ENCODE measurements around the gene TMEM163.

DNA sequence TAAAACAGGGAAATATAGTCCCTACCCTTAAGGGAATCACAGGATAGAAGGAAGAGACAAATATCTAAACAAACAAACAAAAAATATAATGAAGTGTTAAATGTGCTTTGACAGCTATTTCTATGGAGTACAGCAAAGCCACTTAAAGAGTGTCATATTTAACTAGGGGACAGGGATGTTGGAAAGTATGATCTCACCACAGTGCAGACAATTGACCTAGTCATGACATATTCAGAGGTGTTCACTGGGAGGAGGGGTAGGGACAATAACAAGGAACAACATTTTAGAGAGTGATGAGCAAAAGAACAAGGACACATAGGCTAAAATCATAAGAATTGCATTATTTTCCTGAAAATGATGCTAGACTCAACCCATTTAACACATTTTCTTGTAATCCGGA lies 107.5 kb downstream of the TMEM163 start:
- TF ChIP-seq, protein P1, sequence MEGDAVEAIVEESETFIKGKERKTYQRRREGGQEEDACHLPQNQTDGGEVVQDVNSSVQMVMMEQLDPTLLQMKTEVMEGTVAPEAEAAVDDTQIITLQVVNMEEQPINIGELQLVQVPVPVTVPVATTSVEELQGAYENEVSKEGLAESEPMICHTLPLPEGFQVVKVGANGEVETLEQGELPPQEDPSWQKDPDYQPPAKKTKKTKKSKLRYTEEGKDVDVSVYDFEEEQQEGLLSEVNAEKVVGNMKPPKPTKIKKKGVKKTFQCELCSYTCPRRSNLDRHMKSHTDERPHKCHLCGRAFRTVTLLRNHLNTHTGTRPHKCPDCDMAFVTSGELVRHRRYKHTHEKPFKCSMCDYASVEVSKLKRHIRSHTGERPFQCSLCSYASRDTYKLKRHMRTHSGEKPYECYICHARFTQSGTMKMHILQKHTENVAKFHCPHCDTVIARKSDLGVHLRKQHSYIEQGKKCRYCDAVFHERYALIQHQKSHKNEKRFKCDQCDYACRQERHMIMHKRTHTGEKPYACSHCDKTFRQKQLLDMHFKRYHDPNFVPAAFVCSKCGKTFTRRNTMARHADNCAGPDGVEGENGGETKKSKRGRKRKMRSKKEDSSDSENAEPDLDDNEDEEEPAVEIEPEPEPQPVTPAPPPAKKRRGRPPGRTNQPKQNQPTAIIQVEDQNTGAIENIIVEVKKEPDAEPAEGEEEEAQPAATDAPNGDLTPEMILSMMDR (IDR thresholded peaks at IDR 0.05), result no peak
- TF ChIP-seq POLR2A (IDR thresholded peaks at IDR 0.05) (no peak), POLR2AphosphoS5 (IDR thresholded peaks at IDR 0.05) (no peak)
